ENCODE data around the gene DOCK3.

Gene DOCK3

DNA sequence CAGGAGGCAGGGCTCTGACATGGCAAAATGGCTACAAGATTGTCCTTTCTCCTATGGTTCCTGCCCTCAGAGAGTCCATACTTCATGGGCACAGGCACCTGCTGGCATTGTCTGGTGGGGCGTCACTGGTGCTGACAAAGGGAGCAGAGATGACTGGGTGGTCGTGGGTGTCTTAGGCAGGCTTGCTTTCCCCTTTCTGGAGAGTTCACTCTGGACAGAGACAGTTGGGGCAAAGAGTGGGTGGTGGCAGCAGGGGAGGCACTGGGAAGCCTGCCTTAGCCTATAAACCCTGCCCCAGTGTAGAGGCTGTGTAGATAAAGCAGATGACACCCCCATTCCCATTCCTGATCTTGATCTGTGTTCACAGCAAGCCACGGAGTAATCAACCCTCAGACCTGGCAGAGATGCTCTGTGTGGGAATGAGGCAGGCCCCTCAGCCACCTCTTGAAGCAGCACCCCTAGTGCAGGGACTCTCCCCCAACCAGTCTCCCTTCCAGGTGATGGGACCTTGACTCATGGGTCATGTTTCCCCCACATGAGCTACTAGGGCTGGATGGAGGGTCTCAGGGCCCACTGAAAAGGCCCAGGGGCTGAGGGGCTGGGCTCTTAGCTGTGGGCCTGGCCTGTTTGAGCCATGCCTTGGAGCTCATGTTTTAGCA lies 20.7 kb upstream of the DOCK3 start:
- H3K27me3 ChIP-seq (ENCODE audit: insufficient read depth, low read depth): no peaks in the 10 kb centered on the region
- H3K4me3 ChIP-seq (IDR thresholded peaks at IDR 0.05; ENCODE audit: insufficient read depth, low read depth, low read length): no peak overlapping the region
- no peaks in the 10 kb centered on the region for H4K20me1 ChIP-seq (ENCODE audit: insufficient read depth)
- H3K9ac ChIP-seq: no peak overlapping the region
- H3K27ac ChIP-seq: no peak overlapping the region
- H3K36me3 ChIP-seq (ENCODE audit: insufficient read depth): no peaks in the 10 kb centered on the region
- no peaks in the 10 kb centered on the region for H3K4me1 ChIP-seq (ENCODE audit: low read depth, poor library complexity, severe bottlenecking)
- H3K79me2 ChIP-seq (ENCODE audit: insufficient read depth, low read depth): no peaks in the 10 kb centered on the region
- no peak overlapping the region for H2AFZ ChIP-seq (ENCODE audit: low read depth)
- TF ChIP-seq, protein P1, sequence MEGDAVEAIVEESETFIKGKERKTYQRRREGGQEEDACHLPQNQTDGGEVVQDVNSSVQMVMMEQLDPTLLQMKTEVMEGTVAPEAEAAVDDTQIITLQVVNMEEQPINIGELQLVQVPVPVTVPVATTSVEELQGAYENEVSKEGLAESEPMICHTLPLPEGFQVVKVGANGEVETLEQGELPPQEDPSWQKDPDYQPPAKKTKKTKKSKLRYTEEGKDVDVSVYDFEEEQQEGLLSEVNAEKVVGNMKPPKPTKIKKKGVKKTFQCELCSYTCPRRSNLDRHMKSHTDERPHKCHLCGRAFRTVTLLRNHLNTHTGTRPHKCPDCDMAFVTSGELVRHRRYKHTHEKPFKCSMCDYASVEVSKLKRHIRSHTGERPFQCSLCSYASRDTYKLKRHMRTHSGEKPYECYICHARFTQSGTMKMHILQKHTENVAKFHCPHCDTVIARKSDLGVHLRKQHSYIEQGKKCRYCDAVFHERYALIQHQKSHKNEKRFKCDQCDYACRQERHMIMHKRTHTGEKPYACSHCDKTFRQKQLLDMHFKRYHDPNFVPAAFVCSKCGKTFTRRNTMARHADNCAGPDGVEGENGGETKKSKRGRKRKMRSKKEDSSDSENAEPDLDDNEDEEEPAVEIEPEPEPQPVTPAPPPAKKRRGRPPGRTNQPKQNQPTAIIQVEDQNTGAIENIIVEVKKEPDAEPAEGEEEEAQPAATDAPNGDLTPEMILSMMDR (conservative IDR thresholded peaks at IDR 0.05; ENCODE audit: low read depth, low read length): no peak
- no peak overlapping the region for H3K4me2 ChIP-seq

DNA sequence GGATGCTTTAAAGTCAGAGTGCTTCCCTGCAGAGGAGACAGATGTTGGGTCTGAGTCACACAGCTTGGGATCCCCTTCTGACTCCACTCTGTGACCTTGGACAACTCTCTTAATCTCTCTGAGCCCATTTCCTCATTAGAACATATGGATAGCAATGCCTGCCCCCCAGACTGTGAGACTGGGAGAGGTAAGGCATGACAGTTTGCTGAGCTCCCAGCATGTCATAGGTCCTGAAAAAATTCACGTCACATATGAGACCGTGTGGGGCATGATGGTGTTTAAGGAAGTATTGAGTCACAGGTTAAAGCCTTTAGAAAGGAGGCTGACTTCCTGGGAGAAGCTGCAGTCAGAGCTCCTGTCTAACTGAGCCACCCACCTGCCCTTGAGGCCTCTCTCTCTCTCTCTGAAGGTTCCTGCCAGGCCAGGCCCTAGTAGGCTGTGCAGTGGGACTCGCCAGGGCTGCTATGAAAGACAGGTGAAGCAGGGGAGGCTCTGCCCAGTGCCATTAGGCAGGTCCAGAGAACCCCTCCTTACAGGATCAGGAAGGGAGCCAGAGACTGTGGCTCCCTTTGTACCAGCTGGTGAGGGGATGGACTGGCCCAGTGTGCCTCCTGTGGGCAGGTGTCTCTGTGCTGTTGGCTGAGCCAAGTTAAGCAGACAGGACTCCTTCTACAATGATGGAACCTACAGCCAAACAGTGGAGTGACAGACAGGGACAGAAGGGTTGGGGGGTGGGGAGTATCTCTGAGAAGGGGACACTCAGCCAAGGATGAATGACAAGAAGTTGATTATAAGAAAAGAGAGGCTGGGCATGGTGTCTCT lies 19.5 kb upstream of the DOCK3 start:
- no peak overlapping the region for H3K4me3 ChIP-seq (IDR thresholded peaks at IDR 0.05; ENCODE audit: insufficient read depth, low read depth, low read length)
- H3K27me3 ChIP-seq (ENCODE audit: insufficient read depth, low read depth): no peaks in the 10 kb centered on the region
- no peak overlapping the region for H2AFZ ChIP-seq (ENCODE audit: low read depth)
- no peaks in the 10 kb centered on the region for H3K36me3 ChIP-seq (ENCODE audit: insufficient read depth)
- TF ChIP-seq, protein P1 (conservative IDR thresholded peaks at IDR 0.05; ENCODE audit: low read depth, low read length): no peak
- H3K9ac ChIP-seq: no peak overlapping the region
- H4K20me1 ChIP-seq (ENCODE audit: insufficient read depth): no peaks in the 10 kb centered on the region
- no peaks in the 10 kb centered on the region for H3K4me1 ChIP-seq (ENCODE audit: low read depth, poor library complexity, severe bottlenecking)
- H3K4me2 ChIP-seq: no peak overlapping the region
- no peaks in the 10 kb centered on the region for H3K79me2 ChIP-seq (ENCODE audit: insufficient read depth, low read depth)
- no peak overlapping the region for H3K27ac ChIP-seq

DNA sequence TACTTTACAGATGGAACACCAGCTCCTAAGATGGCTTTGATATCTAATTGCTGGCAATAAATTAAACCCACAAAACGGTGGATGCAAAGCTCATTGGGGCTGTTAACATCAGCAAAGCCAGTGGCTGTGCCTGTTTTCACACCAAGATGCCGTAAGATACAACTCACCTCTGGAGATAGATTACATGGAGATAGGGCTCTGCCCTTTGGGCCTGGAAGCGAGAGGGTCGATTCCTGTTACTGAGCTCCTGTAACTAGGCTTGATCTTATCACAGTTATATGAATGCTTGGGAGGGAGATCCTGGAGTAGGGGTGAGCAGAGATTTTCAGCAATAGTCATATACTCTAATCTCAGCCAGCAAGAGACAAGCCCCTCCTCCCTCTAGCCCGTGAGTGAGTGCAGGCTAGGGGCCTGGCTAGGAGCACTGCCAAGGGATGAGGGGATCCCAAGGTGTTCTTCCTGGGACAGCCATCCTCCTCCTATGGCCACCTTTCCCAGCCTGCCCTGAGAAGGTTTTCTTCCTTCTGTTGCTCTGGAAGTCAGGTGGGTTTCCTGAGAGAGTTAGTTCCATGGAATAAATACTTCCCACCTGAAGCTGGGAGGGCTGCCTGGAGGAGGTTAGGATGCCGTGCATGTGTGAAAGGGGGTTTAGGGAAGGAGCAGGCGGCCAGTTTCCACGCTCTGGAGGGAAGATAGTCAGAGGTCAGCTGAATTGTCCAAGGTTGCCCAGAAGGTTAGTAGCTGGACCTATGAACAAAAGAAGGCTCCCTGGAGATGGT lies 18.1 kb upstream of the DOCK3 start:
- Histone ChIP-seq H2AFZ (ENCODE audit: low read depth) (no peak overlapping the region), H3K4me2 (no peak overlapping the region), H4K20me1 (ENCODE audit: insufficient read depth) (no peaks in the 10 kb centered on the region), H3K4me1 (ENCODE audit: low read depth, poor library complexity, severe bottlenecking) (no peaks in the 10 kb centered on the region), H3K36me3 (ENCODE audit: insufficient read depth) (no peaks in the 10 kb centered on the region), H3K4me3 (IDR thresholded peaks at IDR 0.05; ENCODE audit: insufficient read depth, low read depth, low read length) (no peak overlapping the region), H3K9ac (no peak overlapping the region), H3K27me3 (ENCODE audit: insufficient read depth, low read depth) (no peaks in the 10 kb centered on the region), H3K27ac (no peak overlapping the region), H3K79me2 (ENCODE audit: insufficient read depth, low read depth) (no peaks in the 10 kb centered on the region)
- TF ChIP-seq, protein P1 (conservative IDR thresholded peaks at IDR 0.05; ENCODE audit: low read depth, low read length): no peak

DNA sequence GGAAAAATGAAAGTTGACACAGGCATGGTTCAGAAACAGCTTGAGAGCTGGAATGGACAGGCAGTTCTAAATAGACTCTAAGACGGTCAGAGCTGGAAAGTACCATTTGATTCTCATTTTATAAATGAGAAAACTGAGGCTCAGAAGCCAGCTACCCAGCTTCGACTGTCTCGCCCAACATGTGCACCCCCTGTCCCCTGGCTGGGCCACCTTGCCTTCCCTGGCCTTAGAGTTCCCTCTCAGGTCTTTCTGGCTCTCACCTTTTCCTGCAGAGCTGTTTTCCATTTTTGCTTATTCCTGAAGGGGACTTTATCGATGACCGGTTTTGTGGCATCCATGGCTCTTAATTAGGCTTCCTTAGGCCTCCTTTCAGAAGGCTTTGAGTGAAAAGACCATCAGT lies 17.3 kb upstream of the DOCK3 start:
- Histone ChIP-seq H3K27ac (no peak overlapping the region), H3K4me3 (IDR thresholded peaks at IDR 0.05; ENCODE audit: insufficient read depth, low read depth, low read length) (no peak overlapping the region), H3K27me3 (ENCODE audit: insufficient read depth, low read depth) (no peaks in the 10 kb centered on the region), H3K4me2 (no peak overlapping the region), H2AFZ (ENCODE audit: low read depth) (no peak overlapping the region), H4K20me1 (ENCODE audit: insufficient read depth) (no peaks in the 10 kb centered on the region), H3K9ac (no peak overlapping the region), H3K36me3 (ENCODE audit: insufficient read depth) (no peaks in the 10 kb centered on the region), H3K79me2 (ENCODE audit: insufficient read depth, low read depth) (no peaks in the 10 kb centered on the region), H3K4me1 (ENCODE audit: low read depth, poor library complexity, severe bottlenecking) (no peaks in the 10 kb centered on the region)
- TF ChIP-seq, protein P1 (conservative IDR thresholded peaks at IDR 0.05; ENCODE audit: low read depth, low read length): no peak

Measured in KMS-11 (cell line).